Upper lobe of right lung (tissue), 1 donor: ENCODE measurements around the gene KDM4C. TPM values are rescaled to one million over a fixed set of nuclear protein-coding genes. Genes with fewer than 3 reads are reported as not detected.

Source experiments
- ATAC-seq: fragments of 200-7000 bp; cut with Tn5 transposase; one replicate; pipeline ENCODE4 v1.9.1; 2020; ENCODE audit warnings: mild to moderate bottlenecking, moderate library complexity
- DNase-seq: peaks from one replicate; pipeline ENCODE4 v3.0.0-alpha.2; 2020
- H3K27ac ChIP-seq: fragments of 200-600 bp; one replicate; pipeline ENCODE4 v1.8.0; 2022
- H3K27me3 ChIP-seq: fragments of 200-600 bp; one replicate; pipeline ENCODE4 v1.8.0; 2022; ENCODE audit warnings: mild to moderate bottlenecking
- H3K36me3 ChIP-seq: fragments of 200-600 bp; one replicate; pipeline ENCODE4 v1.8.0; 2022
- H3K4me1 ChIP-seq: fragments of 200-600 bp; one replicate; pipeline ENCODE4 v1.8.0; 2022
- H3K4me3 ChIP-seq: fragments of 200-600 bp; one replicate; pipeline ENCODE4 v1.8.0; 2022; ENCODE audit warnings: mild to moderate bottlenecking
- H3K9me3 ChIP-seq: fragments of 200-600 bp; one replicate; pipeline ENCODE4 v1.8.0; 2022
- intact Hi-C: fragments of 100-400 bp; cut with DNase I; formaldehyde crosslinking; loops from one replicate; pipeline ENCODE4 v1.11.0; 2022
- total RNA-seq: library from RNA; stranded (reverse); fragmentation: NEBNext Ultra II Directional; extraction: Animal tissue kit (Norgen Biotek cat#: 25700); gene quantifications from one replicate; pipeline ENCODE4 v1.2.1, GENCODE V29; 2021
- TF ChIP-seq, protein P1 (sequence below): fragments of 200-600 bp; IDR thresholded peaks from one replicate; pipeline ENCODE4 v1.8.0; 2022; ENCODE audit warnings: antibody characterized with exemption
- donor health status: DM: no; HTN: yes; CAD: no; lungs with severe emphysema.

The KDM4C gene
- total RNA-seq, 1 donor from 2014 or later, result 37.2 TPM

DNA sequence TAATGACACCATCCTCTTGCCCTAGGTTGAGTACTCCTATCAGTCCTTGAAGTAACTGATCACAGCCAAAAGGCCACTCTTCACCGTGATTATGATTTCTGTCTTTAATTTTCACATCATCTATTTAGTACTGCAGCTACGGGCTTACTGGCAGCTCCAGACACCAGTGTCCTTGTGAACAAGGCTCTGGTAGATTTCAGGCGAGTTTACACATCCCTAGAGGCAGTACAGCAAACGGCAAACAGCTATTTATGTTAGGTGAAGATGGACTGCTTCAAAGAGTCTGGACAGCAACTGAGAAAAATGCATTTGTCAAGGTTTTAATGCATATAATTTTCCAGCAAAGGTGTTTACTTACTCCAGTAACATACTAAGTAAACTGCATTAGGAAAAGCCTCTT lies 396.9 kb downstream of the KDM4C start:
- DNase-seq (no peak), ATAC-seq (no peak)

DNA sequence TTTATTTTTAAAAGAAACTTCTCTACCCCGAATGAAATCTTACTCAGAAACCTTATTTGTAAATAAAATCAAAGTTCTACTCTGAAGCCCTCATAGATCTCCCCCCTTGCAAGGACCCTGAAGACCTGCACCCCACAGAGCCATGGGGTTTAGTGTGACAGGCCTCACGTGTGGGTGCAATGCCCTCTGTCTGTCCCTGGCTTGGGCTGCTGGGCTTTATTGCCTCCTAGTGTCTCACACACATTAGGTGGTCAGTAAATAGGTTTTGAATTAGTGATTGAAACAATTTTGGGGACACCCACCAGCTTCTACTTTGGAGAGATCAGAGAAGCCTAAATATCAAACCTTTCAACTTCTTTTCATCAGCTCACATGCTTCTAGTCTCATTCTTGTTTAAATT lies 403.7 kb downstream of the KDM4C start:
- Histone ChIP-seq H3K4me1 (no peaks in the 10 kb centered on the region), H3K27me3 (no peaks in the 10 kb centered on the region), H3K27ac (no peak overlapping the region), H3K4me3 (no peak overlapping the region), H3K9me3 (no peaks in the 10 kb centered on the region), H3K36me3 (peaks cover 14% of the 10 kb centered on the region)
- TF ChIP-seq, protein P1, sequence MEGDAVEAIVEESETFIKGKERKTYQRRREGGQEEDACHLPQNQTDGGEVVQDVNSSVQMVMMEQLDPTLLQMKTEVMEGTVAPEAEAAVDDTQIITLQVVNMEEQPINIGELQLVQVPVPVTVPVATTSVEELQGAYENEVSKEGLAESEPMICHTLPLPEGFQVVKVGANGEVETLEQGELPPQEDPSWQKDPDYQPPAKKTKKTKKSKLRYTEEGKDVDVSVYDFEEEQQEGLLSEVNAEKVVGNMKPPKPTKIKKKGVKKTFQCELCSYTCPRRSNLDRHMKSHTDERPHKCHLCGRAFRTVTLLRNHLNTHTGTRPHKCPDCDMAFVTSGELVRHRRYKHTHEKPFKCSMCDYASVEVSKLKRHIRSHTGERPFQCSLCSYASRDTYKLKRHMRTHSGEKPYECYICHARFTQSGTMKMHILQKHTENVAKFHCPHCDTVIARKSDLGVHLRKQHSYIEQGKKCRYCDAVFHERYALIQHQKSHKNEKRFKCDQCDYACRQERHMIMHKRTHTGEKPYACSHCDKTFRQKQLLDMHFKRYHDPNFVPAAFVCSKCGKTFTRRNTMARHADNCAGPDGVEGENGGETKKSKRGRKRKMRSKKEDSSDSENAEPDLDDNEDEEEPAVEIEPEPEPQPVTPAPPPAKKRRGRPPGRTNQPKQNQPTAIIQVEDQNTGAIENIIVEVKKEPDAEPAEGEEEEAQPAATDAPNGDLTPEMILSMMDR, result no peak
- no peak for ATAC-seq
- intact Hi-C loops, result no loop called here
- no peak for DNase-seq

More for the DNA sequence above, 396.9 kb downstream of the KDM4C start:
- H3K27me3 ChIP-seq, result no peaks in the 10 kb centered on the region
- H3K36me3 ChIP-seq, result no peaks in the 10 kb centered on the region
- H3K4me3 ChIP-seq, result no peak overlapping the region
- H3K9me3 ChIP-seq, result no peaks in the 10 kb centered on the region
- intact Hi-C loops, result no loop called here
- no peak overlapping the region for H3K27ac ChIP-seq
- peaks cover 4% of the 10 kb centered on the region for H3K4me1 ChIP-seq
- TF ChIP-seq, protein P1, result no peak

DNA sequence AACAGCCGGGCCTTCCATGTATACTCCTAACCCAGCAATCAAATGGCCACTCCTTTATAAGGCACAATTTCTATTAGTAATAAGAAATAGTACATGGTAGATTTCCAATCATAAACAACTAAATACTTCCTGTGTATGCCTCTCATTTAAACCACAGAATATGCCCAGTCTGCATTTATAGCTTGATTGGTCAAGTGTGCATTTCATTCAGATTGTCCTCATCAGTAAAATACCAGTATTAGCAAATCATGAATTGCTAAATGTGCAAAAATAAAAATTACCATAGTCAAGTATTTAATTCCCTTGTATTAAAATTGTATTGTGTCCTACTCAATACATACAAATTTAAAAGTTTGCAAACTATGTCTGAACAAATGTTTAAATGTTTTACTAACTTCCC lies 406.2 kb downstream of the KDM4C start:
- no peak overlapping the region for H3K27ac ChIP-seq
- TF ChIP-seq, protein P1, result no peak
- H3K27me3 ChIP-seq, result no peaks in the 10 kb centered on the region
- DNase-seq (no peak), ATAC-seq (no peak)
- H3K9me3 ChIP-seq, result no peaks in the 10 kb centered on the region
- intact Hi-C loops, result no loop called here
- no peak overlapping the region for H3K4me3 ChIP-seq
- H3K4me1 ChIP-seq, result no peaks in the 10 kb centered on the region
- H3K36me3 ChIP-seq, result peaks cover 20% of the 10 kb centered on the region

DNA sequence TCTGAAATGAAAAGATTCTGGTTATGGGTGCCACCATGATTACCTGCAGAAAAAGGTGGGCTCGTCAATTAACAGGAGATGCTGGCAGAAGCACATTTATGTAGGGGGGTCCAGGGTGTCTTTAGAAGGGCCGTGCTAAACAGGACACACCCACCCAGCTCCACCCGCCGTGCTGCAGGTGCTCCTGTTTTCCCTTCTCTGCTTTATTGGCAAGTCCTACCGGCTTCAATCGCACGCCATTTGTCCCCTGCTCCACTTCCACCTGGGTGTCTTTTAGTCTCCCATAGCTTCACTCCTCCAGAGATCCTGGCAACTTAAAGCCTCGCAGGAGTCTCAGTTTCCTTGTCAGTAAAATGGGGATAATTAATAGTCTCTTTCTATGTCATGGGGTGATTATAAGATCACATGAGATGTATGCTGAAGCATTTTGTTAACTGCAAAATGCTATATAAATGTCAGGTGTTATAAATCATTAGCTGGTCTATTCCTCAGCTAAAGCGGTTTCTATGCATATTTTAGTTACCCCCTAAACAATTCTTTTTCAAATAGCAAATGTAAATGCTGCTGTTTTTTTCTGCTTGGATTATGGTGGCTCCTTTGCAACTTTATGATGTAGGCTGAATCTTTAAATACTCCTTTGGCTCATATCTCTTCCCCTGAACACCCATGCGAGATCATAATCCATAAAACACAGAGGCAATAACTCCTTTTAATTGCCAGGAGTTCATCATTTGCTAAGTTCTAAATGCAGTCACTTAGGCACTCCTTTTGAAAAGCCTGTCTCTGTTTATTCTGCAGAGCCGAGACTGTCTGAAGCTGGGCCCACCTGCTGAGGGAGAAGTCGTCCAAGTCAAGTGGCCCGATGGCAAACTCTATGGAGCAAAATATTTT lies 406.9 kb downstream of the KDM4C start:
- Histone ChIP-seq H3K36me3 (peaks cover 21% of the 10 kb centered on the region), H3K4me3 (no peak overlapping the region), H3K27ac (no peak overlapping the region), H3K9me3 (no peaks in the 10 kb centered on the region), H3K4me1 (no peaks in the 10 kb centered on the region), H3K27me3 (no peaks in the 10 kb centered on the region)
- intact Hi-C loops, result no loop called here
- TF ChIP-seq, protein P1, result no peak
- DNase-seq, result no peak
- ATAC-seq, result no peak

- TF ChIP-seq, protein P1, result no peak
- Histone ChIP-seq H3K4me1 (no peaks in the 10 kb centered on the region), H3K4me3 (no peak overlapping the region), H3K9me3 (no peaks in the 10 kb centered on the region), H3K36me3 (peaks cover 28% of the 10 kb centered on the region), H3K27me3 (no peaks in the 10 kb centered on the region), H3K27ac (no peak overlapping the region)
- DNase-seq (no peak), ATAC-seq (no peak)
- intact Hi-C loops, result no loop called here
These were observed 407.7 kb downstream of the KDM4C start for GRCh38 chr9:7165331-7165975.
